Ureter (tissue), 1 donor: Measurements from ENCODE around the gene KCNMB1. TPM values are rescaled to one million over a fixed set of nuclear protein-coding genes. Genes with fewer than 3 reads are reported as not detected.

Experiments used
- DNase-seq: peaks from one replicate; pipeline ENCODE4 v3.0.0-alpha.2; 2020; ENCODE audit warnings: low spot score
- total RNA-seq: library from RNA; stranded (reverse); gene quantifications from one replicate; pipeline ENCODE4 v1.2.4, GENCODE V29; 2023
- donor health status: DM: yes; HTN: yes; CAD: no.

Gene KCNMB1
- total RNA-seq, 1 donor from 2014 or later = 26.6 TPM

DNA sequence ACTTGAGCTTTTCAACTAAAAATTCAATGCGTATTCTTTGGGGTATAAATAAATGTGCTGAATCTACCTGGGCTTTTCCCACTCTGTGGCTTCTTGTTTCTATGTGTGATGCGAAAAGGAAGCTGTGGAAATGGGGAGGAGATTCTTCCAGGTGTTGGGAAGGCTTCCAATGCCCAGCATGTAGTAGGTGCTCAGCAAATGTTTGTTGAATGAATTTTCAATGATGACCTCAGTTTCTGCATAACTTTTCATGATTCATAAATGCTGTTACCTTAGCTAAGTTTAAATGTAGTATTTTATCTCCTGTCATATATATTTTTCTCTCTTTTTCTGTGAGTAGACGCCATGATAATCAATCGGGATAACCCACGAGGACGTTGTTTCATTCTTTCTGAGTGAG, 25.6 kb upstream of the KCNMB1 start:
- no peak for DNase-seq

GRCh38 chr5:170413897-170414296, 24.7 kb upstream of the KCNMB1 start:
- no peak for DNase-seq

DNA sequence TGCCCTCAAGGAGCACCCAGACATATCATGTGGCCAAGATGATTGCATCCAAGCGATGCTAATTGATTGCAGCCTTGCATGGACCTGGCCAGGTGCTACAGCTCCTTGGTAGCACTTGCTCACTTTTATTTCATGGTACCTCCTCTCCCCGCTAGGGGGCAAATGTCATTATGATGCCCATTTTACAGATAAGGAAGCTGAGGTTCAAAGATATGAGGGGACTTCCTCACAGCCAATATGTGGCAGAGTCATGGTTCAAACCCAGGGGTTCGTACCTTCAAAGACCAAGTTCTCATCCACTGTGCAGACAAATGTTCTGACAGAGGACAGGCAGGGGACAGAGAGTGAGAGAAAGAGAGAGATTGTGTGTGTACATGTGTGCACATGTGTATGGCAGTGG, 21.9 kb upstream of the KCNMB1 start:
- no peak for DNase-seq

DNA sequence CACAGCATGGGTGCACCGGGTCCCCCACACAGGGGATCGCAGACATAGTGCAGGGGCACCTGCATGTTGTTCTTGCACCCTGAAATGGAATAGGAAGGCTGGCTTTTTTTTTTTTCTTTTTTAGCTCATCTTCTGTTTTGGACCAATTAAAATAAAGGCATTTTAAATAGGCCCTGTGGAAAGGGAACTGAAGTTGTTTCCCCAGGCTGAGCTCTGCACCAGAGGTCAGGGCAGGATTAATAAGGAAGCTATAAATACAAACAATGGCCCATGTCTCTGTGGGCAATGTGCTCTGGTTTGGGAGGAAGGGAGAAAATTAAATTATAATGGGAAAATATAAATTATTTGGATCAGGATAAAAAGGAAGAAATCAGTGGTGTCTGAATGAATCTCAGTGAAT, 21.2 kb upstream of the KCNMB1 start:
- no peak for DNase-seq

GRCh38 chr5:170408877-170409660, 19.9 kb upstream of the KCNMB1 start:
- no peak for DNase-seq

- no peak for DNase-seq
These were observed 19.1 kb upstream of the KCNMB1 start for GRCh38 chr5:170408226-170408625.

GRCh38 chr5:170407062-170407461, 17.9 kb upstream of the KCNMB1 start:
- no peak for DNase-seq

GRCh38 chr5:170405817-170406216, 16.6 kb upstream of the KCNMB1 start:
- DNase-seq = no peak

DNA sequence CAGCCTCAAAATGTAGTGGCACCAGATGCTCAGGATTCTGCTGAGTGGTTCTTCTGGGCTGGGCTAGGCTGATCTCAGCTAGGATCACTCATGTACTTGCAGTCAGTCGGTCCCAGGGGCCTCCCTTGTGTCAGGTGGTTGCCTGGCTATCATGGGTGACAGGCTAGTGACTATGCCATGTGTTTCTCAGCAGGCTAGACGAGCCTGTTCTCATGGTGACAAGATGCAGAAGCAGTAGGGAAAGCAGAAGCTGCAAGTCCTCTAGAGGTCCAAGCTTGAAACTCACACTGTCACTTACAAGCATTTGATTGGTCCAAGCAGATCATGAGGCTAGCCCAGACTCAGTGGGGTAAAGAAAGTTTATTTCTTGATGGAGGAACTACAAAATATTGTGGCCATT, 15.2 kb upstream of the KCNMB1 start:
- DNase-seq = no peak

- no peak for DNase-seq
These were observed 14.5 kb upstream of the KCNMB1 start for GRCh38 chr5:170403675-170404074.

- no peak for DNase-seq
These were observed 13.3 kb upstream of the KCNMB1 start for GRCh38 chr5:170402508-170402907.

DNA sequence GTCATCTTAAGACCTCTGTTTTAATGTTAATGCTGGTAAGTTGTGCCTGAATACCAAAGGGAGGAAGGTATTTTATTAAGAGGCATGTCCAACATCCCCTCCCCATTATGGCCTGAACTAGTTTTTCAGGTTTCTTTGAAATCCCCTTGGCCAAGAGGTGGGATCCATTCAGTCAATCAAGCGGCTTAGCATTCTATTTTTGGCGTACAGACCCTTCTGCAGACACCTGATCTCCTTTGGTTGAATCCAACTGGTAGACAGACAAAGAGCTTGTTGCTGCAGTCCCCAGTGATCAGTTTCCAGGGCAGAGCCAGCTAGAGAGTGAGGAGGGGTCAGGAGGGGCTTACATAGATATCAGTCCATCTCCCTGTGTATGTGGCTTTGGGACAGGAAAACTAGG, 7.9 kb upstream of the KCNMB1 start:
- no peak for DNase-seq

DNA sequence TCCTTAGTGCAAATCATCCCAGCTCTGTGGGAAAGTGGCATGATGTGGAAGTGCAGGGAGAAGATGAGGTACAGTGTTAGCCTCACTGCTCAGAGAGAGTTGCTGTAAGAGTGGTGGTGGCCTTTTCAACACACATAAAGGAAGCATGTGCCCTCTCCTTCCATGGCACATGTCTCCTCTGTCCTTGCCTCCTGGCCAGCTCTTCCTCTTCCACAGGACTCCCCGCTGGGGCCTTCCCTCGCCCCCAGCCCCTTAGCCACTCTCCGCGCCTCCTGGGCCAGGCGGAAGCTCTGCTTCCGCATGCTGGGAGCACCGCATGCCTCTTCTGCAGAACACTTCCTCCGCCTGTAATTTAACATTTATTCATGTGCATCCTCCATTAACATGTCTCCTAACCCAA, 4.8 kb upstream of the KCNMB1 start:
- no peak for DNase-seq

DNA sequence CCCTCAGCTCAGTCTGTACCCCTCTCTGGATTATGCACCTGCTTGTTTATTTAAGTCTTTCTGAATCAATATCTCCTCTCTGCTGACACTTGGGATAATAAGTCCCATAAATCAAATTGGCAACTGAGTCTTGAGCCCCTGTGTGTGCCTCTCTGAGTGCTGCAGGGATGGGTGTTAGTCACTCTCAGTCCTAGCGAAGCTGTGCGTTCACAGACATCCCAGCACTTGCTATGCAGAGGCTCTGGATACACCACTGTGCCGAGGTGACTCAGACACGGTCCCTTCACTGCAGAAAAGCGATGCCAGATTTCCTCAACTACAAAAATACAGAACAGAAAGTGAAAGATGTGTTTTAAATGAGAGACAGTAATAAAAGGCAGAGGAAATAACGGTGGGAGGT, 4.1 kb upstream of the KCNMB1 start:
- no peak for DNase-seq

DNA sequence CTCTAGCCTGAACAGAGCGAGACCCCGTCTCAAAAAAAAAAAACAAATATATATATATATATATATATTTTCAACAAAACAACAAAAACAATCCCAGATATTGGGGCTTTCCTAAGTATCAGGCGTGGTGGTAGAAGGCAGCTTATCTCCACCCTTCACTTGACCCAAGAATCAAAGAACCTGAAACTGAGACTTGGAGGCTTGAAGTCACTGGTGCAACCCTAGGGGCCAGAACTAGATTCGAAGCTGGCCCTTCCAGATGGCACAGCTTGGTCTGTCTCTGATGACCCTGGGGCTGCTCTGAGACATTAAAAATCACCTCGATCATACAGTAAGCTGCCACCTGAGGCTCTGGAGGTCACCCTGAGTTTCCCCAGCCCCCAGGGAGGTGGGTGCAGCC, 1.3 kb upstream of the KCNMB1 start:
- no peak for DNase-seq

DNA sequence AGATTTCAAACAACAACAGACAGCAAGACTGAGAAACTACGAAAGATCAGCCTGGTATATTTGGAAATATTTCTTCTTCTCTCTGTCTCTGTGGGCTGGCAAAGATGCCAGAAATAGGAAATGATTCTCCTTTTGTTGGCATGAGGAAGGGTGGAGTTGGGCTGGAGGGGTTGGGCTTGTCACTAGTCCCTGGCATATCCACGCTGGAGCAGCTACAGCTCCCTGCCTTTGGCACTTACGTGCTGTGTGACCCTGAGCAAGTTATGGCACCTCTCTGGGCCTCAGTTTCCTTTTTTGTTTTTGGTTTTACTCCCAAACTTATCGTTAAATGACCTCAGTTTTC, 354 bp upstream of the KCNMB1 start:
- no peak for DNase-seq

- no peak for DNase-seq
These were observed 1.2 kb downstream of the KCNMB1 start for GRCh38 chr5:170387775-170388639.

GRCh38 chr5:170386743-170387395, 2.3 kb downstream of the KCNMB1 start:
- DNase-seq = no peak

DNA sequence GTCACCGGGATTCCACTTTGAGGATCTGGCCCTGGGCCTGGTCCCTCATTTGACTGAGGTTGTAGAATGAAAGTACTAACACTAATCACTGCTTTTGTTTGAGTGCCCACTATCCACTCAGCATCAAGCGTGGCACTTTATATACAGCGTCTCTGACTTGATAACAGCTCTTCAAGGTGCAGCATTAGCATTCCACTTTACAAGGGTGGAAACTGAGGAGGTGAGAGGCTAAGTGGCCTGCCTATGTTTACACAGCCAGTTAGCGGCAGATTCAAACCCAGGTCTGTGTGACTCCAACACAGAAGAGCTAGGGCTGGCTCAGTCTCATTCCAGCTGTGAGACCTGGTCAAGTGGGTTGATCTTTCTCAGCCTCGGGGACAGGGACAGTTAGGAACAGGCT, 5.9 kb downstream of the KCNMB1 start:
- DNase-seq = no peak

GRCh38 chr5:170382790-170383189, 6.4 kb downstream of the KCNMB1 start:
- DNase-seq = no peak

- DNase-seq = no peak
These were observed 8.7 kb downstream of the KCNMB1 start for GRCh38 chr5:170380361-170380951.

GRCh38 chr5:170378740-170379139, 10.4 kb downstream of the KCNMB1 start:
- DNase-seq = no peak
